HG02678 (cell line): ENCODE data around the gene OR4D2.
"Not testable (repeated sequence)": the region's sequence is repeated elsewhere in the genome, so short reads cannot be mapped to it uniquely, and the experiment has no call there.

ENCODE experiments used
- ATAC-seq: cut with Tn5 transposase; IDR thresholded peaks from one replicate; pipeline ENCODE4 v1.9.1; 2021; ENCODE audit warnings: mild to moderate bottlenecking, moderate library complexity; ENCODE audit not compliant: unreplicated experiment

The OR4D2 gene

GRCh38 chr17:58166682-58167081 lies at the start of gene OR4D2:
OR4D2 (plus strand) TSS chr17:58166982; CDS start chr17:58169656, 2,674 bp downstream.
- ATAC-seq: no peak

- no peak for ATAC-seq
Observed at GRCh38 chr17:58117382-58117781, 49.4 kb upstream of the OR4D2 start.

- ATAC-seq: no peak
Observed at GRCh38 chr17:58119491-58119890, 47.3 kb upstream of the OR4D2 start.

GRCh38 chr17:58120195-58120822 lies 46.5 kb upstream of the OR4D2 start:
- ATAC-seq: no peak

GRCh38 chr17:58121925-58122324 lies 44.9 kb upstream of the OR4D2 start:
- ATAC-seq: no peak

GRCh38 chr17:58127846-58128245 lies 38.9 kb upstream of the OR4D2 start:
- ATAC-seq: no peak

GRCh38 chr17:58132697-58133096 lies 34.1 kb upstream of the OR4D2 start:
- not testable (repeated sequence) for ATAC-seq

- ATAC-seq: no peak
Observed at GRCh38 chr17:58136669-58137279, 30.0 kb upstream of the OR4D2 start.

- no peak for ATAC-seq
Observed at GRCh38 chr17:58141505-58141904, 25.3 kb upstream of the OR4D2 start.

- not testable (repeated sequence) for ATAC-seq
Observed at GRCh38 chr17:58143335-58143734, 23.4 kb upstream of the OR4D2 start.

GRCh38 chr17:58144801-58145200 lies 22.0 kb upstream of the OR4D2 start:
- ATAC-seq: no peak

GRCh38 chr17:58147930-58148434 lies 18.8 kb upstream of the OR4D2 start, which contains the start of gene OR4D1:
OR4D1 (plus strand) TSS chr17:58148384; CDS start chr17:58155154, 6,770 bp downstream.
- no peak for ATAC-seq

- ATAC-seq: no peak
Observed at GRCh38 chr17:58148609-58149008, 18.2 kb upstream of the OR4D2 start.

GRCh38 chr17:58150394-58150793 lies 16.4 kb upstream of the OR4D2 start:
- no peak for ATAC-seq

GRCh38 chr17:58153046-58153445 lies 13.7 kb upstream of the OR4D2 start:
- no peak for ATAC-seq

- ATAC-seq: no peak
Observed at GRCh38 chr17:58153671-58154070, 13.1 kb upstream of the OR4D2 start.

- no peak for ATAC-seq
Observed at GRCh38 chr17:58156839-58157803, 9.7 kb upstream of the OR4D2 start.

- no peak for ATAC-seq
Observed at GRCh38 chr17:58158181-58158580, 8.6 kb upstream of the OR4D2 start.

GRCh38 chr17:58161566-58161965 lies 5.2 kb upstream of the OR4D2 start:
- no peak for ATAC-seq

- no peak for ATAC-seq
Observed at GRCh38 chr17:58165981-58166380, 801 bp upstream of the OR4D2 start.

- ATAC-seq: no peak
Observed at GRCh38 chr17:58170622-58171021, 3.8 kb downstream of the OR4D2 start.
